ENCODE measurements around the gene SRF. TPM values are rescaled to one million over a fixed set of nuclear protein-coding genes. Genes with fewer than 3 reads are reported as not detected.

SRF gene
- total RNA-seq, 4 donors from 2014 or later = 111 to 183 (median 153) TPM

DNA sequence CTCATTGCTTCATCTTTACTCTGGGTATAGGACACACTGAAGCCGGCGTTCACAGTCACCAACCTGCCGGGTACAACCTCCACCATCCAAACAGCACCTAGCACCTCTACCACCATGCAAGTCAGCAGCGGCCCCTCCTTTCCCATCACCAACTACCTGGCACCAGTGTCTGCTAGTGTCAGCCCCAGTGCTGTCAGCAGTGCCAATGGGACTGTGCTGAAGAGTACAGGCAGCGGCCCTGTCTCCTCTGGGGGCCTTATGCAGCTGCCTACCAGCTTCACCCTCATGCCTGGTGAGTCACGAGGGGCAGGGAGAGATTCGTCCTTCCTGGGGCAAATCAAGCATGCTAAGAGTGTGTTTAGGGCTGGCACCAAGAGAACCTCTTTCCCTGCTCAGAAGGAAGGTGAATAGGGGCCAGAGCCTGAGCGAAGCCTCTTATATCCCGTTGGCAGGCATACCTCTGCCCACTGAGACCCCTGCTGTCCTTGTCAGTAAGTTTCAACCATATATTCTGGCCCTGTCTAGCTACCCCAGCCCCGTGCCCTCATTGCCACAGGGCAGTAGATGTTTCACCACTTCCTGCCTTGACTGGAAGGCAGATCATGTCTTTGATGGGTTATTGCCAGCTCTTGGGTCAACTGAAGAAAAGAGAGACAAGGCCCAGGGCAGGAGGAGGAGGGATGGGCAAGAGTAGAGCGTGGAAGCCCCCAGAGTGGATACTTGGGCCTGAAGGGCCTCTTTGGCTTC, 4.8 kb downstream of the SRF start:
- TF ChIP-seq, protein P1, sequence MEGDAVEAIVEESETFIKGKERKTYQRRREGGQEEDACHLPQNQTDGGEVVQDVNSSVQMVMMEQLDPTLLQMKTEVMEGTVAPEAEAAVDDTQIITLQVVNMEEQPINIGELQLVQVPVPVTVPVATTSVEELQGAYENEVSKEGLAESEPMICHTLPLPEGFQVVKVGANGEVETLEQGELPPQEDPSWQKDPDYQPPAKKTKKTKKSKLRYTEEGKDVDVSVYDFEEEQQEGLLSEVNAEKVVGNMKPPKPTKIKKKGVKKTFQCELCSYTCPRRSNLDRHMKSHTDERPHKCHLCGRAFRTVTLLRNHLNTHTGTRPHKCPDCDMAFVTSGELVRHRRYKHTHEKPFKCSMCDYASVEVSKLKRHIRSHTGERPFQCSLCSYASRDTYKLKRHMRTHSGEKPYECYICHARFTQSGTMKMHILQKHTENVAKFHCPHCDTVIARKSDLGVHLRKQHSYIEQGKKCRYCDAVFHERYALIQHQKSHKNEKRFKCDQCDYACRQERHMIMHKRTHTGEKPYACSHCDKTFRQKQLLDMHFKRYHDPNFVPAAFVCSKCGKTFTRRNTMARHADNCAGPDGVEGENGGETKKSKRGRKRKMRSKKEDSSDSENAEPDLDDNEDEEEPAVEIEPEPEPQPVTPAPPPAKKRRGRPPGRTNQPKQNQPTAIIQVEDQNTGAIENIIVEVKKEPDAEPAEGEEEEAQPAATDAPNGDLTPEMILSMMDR (IDR thresholded peaks at IDR 0.05) = no peak
- TF ChIP-seq EP300 (IDR thresholded peaks at IDR 0.05) = no peak
- TF ChIP-seq POLR2AphosphoS5 (IDR thresholded peaks at IDR 0.05) = no peak
- Histone ChIP-seq H3K36me3 (peaks cover 44 to 58% (median 53%) of the 10 kb centered on the region in 4 donors), H3K27ac (replicated peaks in 1 of 4) (peak overlapping the region; percentile 98 to 100 (median 99))

DNA sequence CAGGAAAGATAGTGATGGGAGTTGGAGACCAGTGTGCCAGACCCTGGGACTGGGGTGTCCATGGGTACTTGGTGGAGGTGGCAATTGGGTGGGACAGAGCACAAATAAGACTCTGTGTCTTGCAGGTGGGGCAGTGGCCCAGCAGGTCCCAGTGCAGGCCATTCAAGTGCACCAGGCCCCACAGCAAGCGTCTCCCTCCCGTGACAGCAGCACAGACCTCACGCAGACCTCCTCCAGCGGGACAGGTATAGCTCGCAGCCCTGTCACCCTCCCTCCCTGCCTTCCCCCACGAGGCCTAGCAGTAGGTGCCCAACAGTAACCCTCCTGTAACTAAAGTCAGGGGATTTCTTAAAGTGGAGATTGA, 5.3 kb downstream of the SRF start:
- Histone ChIP-seq H3K27ac (replicated peaks in 1 of 4) (peak overlapping the region; percentile 98 to 100 (median 99)), H3K4me1 (peaks cover 33 to 63% (median 51%) of the 10 kb centered on the region in 4 donors), H3K27me3 (no peaks in the 10 kb centered on the region), H3K9me3 (no peaks in the 10 kb centered on the region), H3K36me3 (peaks cover 44 to 61% (median 54%) of the 10 kb centered on the region in 4 donors), H3K4me3 (no peak overlapping the region)
- TF ChIP-seq EP300 (IDR thresholded peaks at IDR 0.05) = no peak
- no peak for TF ChIP-seq POLR2AphosphoS5 (IDR thresholded peaks at IDR 0.05)
- TF ChIP-seq, protein P1 (IDR thresholded peaks at IDR 0.05) = no peak
- TF ChIP-seq POLR2A (IDR thresholded peaks at IDR 0.05; ENCODE audit: low read depth) = no peak
- intact Hi-C loops (cut with DNase I) = loop anchor here (10.0 kb wide), 1 partner anchor 338 kb away; the partner anchor contains the start of genes LRRC73, POLR1C and YIPF3
- no peak for DNase-seq (ENCODE audit: extremely low spot score)
- WGBS = 90% methylated on average over 5 of the region's 6 CpGs

More for the DNA sequence above, 4.8 kb downstream of the SRF start:
- intact Hi-C loops (cut with DNase I) = loop anchor here (10.0 kb wide), 1 partner anchor 339 kb away; the partner anchor contains the start of genes LRRC73, POLR1C and YIPF3
- no peak overlapping the region for H3K4me3 ChIP-seq
- no peaks in the 10 kb centered on the region for H3K9me3 ChIP-seq
- 88% methylated on average over 10 of the region's 11 CpGs for WGBS
- peaks cover 31 to 57% (median 47%) of the 10 kb centered on the region in 4 donors for H3K4me1 ChIP-seq
- DNase-seq (ENCODE audit: extremely low spot score) = no peak
- no peaks in the 10 kb centered on the region for H3K27me3 ChIP-seq

DNA sequence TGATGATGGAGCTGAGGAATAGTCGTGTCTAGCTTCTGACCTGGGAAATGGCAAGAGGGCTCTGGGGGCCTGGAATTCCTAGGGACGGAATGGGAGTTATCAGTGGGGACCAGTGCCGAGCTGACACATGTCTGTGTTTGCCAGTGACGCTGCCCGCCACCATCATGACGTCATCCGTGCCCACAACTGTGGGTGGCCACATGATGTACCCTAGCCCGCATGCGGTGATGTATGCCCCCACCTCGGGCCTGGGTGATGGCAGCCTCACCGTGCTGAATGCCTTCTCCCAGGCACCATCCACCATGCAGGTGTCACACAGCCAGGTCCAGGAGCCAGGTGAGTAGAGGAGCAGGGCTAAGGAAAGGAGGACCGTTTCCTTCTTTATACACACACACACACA, 7.1 kb downstream of the SRF start:
- Histone ChIP-seq H3K27me3 (no peaks in the 10 kb centered on the region), H3K27ac (replicated peaks in 1 of 4) (peak overlapping the region in 2 of 4 donors; percentile 99), H3K4me1 (peaks cover 37 to 68% (median 55%) of the 10 kb centered on the region in 4 donors), H3K36me3 (peaks cover 44 to 61% (median 54%) of the 10 kb centered on the region in 4 donors), H3K4me3 (no peak overlapping the region), H3K9me3 (no peaks in the 10 kb centered on the region)
- 73% methylated on average over 9 of the region's 12 CpGs for WGBS
- no peak for DNase-seq (ENCODE audit: extremely low spot score)
- intact Hi-C loops (cut with DNase I) = loop anchor here (10.0 kb wide), 1 partner anchor 337 kb away; the partner anchor contains the start of genes LRRC73, POLR1C and YIPF3
- TF ChIP-seq, protein P1 (IDR thresholded peaks at IDR 0.05) = no peak
- TF ChIP-seq POLR2A (IDR thresholded peaks at IDR 0.05; ENCODE audit: low read depth) = no peak
- TF ChIP-seq EP300 (IDR thresholded peaks at IDR 0.05) = no peak
- TF ChIP-seq POLR2AphosphoS5 (IDR thresholded peaks at IDR 0.05) = no peak

DNA sequence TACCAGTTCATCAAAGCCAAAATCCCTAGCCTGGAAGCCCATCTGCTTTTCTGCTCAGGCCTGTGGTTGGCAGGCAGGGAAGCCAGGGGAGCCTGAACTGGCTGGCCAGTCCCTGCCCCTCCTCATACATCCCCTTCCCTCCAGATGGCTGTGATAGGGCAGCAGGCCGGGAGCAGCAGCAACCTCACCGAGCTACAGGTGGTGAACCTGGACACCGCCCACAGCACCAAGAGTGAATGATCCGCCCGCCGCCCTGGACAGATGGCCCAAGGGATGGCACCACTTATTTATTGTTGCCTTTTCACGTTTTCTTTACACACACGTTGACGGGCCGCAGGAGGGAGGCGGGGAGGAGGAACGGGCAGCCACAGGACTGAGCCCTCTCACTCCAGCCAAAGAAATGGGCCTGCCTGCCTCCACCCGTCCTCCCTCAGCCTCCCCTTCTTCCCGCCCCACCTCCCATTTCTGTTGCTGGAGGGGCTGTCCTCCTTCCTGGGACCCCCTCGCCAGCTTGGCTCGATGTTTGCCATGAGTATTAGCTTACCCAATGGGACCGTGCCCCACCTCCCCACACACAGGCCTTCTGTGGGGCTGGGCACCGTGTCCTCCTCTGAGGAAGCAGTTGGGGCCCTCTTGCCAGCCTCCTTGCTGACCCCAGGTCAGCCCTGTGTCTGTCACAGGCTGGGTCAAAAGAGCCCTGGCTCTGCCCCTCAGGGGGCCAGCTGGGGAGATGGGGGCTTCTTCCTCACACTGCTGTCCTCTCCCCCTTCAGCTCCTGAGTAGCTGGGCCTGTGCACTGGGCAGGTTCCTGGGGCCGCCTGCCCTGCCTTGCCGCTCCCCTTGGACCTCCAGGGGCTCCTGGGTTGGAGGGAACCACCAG, 8.1 kb downstream of the SRF start:
- peaks cover 34 to 68% (median 52%) of the 10 kb centered on the region in 4 donors for H3K4me1 ChIP-seq
- WGBS = 81% methylated on average over 20 of the region's 20 CpGs
- H3K4me3 ChIP-seq = no peak overlapping the region
- TF ChIP-seq, protein P1 (IDR thresholded peaks at IDR 0.05) = no peak
- no peak for TF ChIP-seq POLR2A (IDR thresholded peaks at IDR 0.05; ENCODE audit: low read depth)
- no peak for TF ChIP-seq POLR2AphosphoS5 (IDR thresholded peaks at IDR 0.05)
- no peak for TF ChIP-seq EP300 (IDR thresholded peaks at IDR 0.05)
- H3K27ac ChIP-seq (replicated peaks in 1 of 4) = peak overlapping the region; percentile 20 to 85 (median 44)
- DNase-seq (ENCODE audit: extremely low spot score) = no peak
- H3K27me3 ChIP-seq = no peaks in the 10 kb centered on the region
- intact Hi-C loops (cut with DNase I) = loop anchor here (10.0 kb wide), 1 partner anchor 336 kb away; the partner anchor contains the start of genes LRRC73, POLR1C and YIPF3
- peaks cover 44 to 65% (median 54%) of the 10 kb centered on the region in 4 donors for H3K36me3 ChIP-seq
- no peaks in the 10 kb centered on the region for H3K9me3 ChIP-seq
